NCI-H1092 (cell line): Measurements from ENCODE around the gene SLC35B2.
A peak's percentile ranks its signal among the peaks of the same experiment; 100 is the strongest.

Source experiments
- DNase-seq: peaks from one replicate; lab custom pipeline; 2025; lab: John Stamatoyannopoulos, UW

The SLC35B2 gene

DNA sequence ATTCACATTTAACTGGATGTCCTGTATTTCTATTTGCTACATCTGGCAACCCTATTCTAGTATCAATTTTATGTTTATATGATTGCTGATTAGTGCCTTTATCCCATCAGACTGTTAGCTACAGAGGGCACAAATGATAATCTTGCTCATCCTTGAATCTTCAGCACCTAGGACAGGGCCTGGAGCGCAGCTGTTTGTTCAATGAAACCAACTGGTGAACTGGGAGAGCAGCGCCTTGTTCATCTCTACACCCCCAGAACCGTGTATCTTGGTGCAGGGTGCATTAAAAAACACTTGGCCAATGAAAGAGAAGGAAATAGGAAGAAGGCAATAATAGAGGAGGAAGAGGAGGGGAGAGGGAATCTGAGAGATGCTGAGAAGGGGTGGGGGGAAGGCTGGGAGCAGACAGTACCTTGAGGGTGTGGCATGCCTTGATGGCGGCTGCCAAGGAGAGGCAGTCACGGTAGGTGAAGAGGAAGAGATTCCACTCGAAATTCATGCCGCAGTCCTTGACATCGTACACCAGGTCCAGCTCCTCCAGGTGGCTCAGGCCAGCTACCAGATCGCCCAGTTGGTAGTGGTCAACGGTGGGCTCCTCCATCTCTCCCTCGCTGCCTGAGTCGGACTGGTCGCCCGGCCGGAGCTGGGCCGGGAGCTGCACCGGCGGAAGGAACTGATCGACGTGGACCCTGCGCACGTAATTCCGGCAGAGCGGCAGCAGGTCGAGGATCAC, 28.4 kb upstream of the SLC35B2 start:
- no peak for DNase-seq

DNA sequence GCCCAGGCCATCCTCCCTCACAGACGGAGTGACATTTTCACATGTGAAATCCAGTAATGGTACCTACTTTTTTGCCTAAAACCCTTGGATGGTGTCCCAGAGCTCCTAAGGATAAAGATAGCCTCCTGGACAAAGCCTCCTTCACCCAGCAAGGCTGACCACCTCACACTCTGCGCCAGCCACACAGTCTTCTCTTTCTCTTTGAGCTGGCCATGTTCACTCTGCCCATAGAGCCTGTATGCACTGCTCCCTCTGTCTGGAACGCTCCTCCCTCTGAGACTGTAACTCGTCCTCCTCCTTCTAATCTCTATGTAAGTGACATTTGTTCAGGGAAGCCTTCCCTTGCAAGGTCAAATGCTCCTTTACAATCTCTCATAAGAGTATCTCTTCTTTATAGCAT, 27.5 kb upstream of the SLC35B2 start:
- no peak for DNase-seq

DNA sequence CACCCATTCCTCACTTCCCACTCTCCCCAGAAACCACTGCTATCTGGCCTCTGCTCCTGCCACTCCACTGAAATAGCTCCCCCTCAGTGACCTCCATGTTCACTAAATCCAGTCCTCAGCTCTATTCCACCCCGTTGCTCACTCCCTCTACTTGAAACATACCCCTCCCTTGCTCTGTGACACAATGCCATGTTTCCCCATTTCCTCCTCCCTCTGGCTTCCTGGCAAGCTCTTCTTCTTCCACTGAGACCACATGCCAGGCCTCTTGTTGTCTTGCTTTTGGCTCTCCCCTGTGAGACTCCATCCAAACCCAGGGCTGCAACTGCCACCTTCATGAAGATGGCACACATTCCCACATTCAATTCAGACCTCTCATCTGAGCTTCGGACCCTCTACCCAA, 26.8 kb upstream of the SLC35B2 start:
- no peak for DNase-seq

DNA sequence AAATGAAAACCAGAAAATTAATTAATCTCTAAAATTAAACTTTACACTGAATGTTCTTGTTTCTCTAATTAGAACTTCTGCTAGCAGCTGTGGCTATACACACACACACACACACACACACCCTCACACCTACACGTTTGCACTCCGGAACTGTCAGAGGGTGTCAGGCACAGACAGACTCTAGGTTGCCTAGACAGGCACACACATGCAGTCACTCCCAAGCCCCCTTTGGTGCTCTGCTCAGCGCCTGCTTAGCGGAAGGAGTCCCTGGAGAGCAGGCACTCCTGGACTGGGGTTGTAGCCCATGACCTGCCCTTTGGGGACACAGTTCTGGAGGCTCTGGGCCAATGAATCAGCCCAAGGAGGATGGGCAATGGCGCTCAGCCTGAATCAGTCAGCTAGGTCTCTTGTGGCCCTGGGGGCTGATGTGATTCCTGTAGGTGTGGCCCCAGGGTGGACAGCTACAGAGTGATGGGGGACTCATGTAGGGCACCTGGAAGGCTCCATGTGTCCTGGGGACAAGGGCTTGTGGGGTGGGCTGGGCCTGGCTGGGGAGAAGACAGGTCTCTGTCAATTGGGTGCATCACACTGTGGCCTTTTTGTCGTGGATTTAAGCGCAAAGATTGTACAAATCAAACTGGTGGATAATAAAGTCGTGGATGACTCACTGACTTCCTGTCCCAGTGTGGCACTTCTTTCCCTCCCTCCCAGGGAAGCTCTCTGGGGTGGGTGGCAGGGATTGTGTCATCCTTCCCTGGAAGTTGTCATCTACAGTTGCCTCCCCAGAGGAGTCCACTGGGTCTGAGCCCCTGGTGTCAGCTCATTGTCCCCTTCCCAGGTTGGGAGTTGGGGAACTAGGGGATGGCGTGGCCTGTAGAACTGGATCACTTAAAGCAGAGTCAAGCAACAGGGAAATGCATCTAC, 21.7 kb upstream of the SLC35B2 start:
- DNase-seq, result no peak

DNA sequence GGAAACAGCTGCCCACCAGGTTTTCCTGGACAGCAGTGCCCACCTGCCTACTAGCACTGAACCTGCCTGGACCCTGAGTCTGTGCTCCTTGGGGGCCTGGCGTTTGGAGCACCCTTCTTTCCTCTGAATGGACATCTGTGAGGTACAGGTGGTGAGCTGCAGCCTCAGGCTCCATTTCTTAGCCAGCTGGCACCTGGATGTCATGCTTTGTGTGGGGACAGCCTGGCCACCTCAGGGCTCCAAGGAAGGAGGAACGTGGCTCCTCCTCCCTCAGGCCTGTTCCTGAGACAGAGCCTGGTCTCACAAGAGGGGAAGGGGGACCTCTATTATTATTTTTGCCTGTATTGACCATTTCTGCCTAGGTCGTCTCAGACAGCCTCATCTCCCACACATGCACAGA, 21.0 kb upstream of the SLC35B2 start:
- no peak for DNase-seq

DNA sequence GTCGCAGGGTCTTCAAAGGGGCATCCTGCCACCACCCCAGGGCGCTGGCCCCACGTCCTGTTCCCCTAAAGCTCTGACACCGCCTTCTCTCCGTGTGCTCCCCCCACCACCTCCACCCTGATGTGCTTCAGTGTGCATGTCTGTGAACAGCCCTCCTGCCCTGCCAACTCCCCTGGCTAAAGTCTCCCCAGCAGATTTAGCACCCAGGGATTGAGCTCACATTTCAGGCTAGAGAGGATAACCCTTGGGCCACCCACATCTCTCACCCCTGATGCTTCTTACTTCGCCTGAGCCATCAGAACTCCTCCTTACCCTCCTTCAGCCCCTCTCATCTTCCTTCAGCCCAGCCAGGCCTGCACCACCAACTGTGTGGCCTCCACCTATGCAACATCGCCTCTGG, 20.4 kb upstream of the SLC35B2 start:
- no peak for DNase-seq

DNA sequence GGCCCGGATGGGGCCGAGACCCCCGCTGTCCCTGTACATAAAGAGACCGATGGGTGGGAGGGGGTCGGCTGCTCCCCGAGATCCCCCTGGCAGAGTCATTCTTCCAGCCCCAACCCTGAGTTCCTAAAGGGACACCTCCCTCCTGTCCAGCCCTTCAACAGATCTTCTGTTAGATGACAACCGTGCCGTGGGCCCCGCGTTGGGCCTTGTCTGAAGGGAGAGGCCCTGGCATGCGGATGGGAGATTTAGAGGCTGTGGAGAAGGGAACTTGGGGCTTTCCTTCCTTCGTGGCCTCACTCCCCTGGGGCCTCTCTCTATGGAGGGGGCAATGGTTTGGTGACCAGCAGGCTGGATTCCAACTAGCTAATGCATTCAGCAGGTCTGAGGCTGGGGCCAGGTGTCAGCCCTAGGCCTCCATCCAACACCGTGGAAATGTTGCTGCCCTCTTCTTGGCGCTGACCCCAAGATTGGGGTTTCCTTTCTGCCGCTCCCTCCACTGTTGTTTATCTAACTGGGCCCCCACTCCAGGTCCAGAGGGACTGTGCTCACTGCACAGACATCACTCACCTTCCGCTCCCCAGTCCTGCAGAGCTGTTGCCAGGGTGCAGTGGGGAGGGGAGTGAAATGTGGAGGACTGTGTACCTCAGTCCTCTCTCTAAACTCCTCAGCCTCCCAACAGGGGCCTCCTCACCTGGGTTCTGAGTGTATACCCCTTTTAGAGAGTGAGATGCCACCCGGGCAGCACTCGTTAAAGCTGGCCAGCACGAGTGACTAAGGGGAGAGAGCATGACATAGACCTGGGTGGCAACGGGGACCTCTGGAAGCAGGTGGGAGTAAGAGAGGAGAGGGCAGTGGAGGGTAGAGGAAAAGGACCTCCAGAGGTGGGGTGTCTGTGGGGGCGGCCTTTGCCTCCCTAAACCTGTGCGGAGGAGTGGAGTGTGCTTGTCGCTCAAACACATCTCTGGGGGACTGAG, 19.6 kb upstream of the SLC35B2 start:
- DNase-seq, result no peak

DNA sequence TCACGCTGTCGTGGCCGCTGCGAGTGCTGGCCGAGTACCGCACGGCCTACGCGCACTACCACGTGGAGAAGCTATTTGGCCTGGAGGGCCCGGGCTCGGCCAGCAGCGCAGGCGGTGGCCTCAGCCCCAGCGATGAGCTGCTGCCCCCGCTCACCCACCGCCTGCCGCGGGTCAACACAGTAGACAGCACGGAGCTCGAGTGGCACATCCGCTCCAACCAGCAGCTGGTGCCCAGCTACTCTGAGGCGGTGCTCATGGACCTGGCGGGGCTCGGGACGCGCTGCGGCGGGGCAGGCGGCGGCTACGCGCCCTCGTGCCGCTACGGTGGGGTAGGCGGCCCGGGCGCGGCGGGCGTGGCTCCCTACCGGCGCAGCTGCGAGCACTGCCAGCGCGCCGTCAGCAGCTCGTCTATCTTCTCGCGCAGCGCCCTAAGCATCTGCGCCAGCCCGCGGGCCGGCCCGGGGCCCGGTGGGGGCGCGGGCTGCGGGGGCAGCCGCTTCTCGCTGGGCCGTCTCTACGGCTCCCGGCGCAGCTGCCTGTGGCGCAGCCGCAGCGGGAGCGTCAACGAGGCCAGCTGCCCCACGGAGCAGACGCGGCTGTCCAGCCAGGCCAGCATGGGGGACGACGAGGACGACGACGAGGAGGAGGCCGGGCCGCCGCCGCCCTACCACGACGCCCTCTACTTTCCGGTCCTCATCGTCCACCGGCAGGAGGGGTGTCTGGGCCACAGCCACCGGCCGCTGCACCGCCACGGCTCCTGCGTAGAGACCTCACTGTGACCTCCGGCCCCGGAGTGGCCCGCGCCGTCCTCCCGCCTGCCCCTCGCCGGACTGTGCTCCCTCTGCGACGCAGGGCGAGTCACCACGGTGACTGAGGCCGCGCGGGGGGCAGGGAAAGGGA, 18.7 kb upstream of the SLC35B2 start:
- no peak for DNase-seq

DNA sequence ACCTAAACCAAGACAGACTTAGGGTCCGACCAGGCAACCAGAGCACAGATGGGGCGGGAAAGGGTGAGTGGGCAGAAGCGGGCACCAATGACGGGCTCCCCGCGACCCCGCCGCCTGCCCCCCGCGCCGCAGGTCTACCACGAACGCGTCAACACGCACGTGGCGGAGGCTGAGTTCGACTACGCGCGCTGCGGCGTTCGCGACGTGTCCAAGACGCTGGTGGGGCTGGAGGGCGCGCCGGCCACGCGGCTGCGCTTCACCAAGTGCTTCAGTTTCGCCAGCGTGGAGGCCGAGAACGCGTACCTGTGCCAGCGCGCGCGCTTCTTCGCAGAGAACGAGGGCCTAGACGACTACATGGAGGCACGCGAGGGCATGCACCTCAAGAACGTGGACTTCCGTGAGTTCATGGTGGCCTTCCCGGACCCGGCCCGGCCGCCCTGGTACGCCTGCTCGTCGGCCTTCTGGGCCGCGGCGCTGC, 18.0 kb upstream of the SLC35B2 start:
- DNase-seq, result no peak

DNA sequence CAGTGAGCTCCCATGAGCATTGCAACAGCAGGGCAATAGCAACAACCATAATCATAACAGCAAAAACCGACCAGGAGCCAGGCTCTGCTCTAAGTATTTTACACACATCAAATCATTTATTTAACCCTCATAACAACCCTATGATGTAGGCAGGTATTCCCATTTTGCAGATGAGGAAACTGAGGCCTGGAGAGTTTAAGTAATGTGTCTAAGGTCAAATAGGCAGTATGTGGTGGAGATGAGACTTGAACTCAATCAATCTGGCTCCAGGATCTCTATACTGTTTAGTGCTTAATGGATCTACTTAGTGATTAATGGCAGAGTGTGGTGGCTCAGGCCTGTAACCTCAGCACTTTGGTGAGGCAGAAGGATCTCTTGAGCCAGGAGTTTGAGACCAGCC, 16.3 kb upstream of the SLC35B2 start:
- no peak for DNase-seq

DNA sequence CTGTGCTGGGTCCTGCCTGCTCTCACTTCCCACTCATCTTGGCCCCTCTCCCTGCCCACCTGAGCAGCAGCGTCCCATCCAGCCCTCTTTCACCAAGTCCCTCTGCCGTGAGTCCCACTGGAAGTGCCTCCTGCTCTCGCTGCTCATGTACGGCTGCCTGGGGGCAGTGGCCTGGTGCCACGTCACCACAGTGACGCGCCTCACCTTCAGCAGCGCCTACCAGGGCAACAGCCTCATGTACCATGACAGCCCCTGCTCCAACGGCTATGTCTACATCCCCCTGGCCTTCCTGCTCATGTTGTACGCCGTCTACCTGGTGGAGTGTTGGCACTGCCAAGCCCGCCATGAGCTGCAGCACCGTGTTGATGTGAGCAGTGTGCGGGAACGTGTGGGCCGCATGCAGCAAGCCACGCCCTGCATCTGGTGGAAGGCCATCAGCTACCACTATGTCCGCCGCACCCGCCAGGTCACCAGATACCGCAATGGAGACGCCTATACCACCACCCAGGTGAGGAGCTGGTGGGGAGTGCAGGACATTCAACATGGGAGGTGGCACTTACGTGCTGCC, 15.8 kb upstream of the SLC35B2 start:
- no peak for DNase-seq

DNA sequence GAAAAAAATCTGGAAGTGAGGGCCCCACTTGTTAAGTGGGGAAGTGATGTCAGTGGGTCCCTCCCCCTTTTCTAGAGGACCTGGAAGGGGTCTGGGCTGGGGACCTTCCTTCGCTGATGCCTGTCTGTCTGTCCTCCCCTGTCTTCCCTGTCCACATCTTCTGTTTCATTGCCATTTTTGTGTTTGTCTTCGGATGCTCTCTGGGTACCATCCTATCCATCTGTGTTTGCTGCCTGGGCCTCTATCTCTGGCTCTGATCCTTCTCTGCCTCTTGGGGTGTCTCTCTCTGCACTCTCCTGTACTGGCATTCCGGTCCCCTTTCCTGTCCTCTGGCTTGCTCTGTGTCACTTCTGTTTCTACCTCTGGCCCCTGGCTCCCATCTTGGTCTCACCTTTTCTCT, 15.2 kb upstream of the SLC35B2 start:
- no peak for DNase-seq

DNA sequence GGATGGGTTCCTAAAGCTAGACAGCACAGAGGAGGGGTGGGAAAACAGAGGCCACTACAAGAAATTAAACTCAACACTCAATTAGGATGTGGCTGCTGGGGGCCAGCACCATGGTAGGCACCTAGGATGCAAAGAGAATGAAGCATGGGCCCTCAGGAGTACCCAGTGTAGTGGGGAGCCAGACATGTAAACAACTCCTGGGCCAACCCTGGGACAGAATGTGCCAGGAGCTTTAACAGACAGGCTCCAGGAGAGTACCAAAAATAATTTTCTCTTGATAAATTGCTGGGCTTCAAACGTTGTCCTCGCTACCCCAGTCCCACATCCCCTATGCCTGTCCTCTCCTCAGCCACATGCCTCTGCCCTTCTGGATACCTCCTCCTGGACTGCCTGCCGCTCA, 14.6 kb upstream of the SLC35B2 start:
- no peak for DNase-seq

DNA sequence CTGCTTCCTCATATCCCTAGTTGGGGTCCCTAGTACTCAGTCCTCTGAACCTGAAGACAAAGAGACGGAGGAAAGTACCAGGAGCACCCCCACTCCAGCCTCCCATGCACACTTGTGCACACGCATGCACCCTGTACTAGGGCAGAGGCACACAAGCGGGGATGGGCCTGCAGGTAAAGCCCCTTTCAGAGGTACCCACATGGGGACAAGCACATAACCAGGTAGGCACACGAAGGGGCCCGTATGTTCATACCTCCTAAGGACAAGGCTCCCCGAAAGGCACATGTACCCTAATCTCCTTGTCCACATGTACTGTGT, 14.0 kb upstream of the SLC35B2 start:
- DNase-seq, result no peak

DNA sequence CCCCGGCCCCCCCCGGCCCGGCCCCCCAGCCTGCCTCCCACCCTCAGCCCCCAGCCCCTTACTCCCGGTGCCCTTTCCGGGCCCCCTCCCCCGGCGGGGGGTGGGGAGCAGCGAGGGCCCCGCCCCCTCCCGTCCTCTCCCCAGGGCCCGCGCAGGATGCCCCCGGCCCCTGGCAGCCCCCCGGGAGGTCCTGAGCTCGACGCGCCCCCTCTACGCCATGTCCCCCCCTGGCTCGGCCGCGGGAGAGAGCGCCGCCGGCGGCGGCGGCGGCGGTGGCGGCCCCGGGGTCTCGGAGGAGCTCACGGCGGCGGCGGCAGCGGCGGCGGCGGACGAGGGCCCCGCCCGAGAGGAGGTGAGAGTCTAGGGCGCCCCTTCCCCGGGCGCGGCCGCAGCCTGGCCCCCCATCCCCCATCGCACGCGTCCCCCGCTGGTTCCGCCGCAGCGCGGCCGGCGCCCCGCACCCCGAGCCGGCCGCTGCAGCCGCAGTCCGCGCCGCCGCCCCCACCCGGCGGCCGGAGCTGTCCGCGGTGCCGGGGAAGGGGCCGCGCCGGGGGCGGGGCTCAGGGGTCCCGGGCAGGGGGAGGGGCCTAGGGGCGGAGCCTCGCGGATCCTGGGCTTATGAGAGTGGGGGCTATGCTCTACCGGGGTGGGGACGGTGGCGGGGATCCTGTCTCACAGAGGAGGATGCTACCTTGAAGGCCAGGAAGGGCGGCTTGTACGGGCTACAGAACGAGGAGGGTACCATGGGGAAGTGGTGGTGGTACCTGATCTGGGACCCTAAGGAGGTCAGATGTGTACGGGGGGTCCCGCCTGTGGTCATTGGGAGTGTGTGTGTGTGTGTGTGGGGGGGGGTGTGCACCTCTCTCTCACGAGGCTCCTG, 13.4 kb upstream of the SLC35B2 start:
- peak; percentile 52 for DNase-seq

DNA sequence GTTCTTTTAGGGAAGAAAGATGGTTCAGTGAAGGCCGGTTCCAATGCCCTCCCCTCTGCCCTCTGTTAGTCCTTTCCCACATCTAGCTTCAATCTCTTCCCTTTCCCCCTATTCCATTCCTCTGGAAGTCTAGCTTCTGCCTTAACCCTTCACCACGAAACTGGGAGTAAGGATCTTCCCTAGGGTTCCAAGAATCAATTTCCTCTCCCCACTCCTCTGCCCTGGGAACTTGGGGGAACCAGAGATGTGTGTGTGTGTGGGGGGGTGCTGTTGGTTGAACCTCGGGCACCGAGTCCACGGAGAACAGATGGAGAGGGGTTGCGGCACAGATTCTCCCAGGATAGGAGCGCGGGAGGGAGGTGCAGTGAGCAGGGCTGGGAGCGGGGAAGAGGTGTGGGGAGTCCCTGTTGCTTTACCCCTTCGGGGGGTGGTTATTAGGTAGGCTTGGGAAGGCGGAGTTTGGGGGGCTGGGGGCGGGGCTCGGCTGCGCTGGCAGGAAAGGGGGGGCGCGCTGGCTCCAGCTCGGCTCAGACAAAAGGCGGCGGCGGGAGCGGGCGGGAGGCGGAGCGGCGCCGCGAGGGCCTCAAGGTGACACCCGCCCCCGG, 12.7 kb upstream of the SLC35B2 start, which contains the start of gene TMEM151B:
TSS of gene TMEM151B (plus strand) at position 530 of the 605 bp plus-strand sequence. CDS start 293 bp downstream, outside the sequence.
- DNase-seq, result peak; percentile 11

DNA sequence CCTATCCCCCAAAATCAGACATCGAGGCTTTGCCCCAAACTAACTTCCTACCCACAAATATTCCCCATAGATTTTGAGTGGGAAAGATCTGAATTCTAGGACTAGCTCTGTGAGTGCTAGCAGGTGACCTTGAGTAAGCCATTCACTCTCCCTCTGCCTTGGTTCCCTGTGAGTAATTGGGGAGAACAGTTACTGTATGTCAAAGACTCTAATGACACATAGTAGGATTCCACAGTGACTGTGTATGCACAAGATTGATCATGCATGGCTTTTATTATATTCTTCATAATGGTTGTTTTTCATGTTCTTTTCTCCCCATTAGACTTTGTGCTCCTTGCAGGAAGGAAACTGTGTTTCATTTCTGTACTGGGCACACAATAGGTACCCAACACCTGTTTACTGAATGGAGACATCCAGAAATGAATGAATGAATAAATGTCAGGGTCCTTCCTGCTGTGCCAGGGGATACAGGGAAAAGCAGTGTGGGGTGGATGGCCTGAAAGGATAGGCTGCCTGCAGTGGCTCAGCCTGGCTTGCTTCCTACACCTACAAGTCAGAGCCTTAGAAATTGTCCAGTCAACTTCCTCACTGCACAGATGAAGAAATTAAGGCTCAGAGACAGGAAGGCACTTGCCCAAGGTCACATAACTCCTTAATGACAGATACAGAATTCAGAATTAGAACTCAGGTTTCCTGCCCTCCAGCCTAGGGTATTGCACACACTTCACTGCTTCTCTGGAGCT, 12.0 kb upstream of the SLC35B2 start:
- DNase-seq, result no peak

DNA sequence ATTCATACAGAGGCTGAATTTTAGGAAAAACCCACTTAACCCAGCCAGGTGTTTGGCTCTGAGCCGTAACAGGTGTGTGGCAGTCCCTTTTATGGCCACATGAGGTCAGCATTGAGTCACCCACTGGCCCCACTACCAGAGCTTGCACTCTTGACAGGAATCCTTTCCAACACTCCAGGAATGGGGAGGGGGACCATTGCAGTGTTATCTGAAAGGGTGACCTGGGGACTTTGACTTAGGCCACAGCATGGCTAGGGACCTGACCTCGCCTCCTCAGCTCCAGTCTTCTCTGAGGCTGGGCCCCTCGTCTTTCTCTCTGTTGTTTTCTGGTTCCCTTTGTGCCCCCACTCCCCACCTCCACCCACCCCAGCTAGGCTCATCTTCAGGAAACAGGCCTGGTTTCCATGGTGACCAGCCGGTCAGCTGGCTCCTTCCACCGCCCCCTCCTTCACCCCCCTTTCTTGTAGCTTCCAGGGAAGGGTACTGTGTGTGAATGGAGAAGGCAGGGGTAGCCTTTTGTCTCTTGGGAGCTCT, 10.8 kb upstream of the SLC35B2 start:
- peak; percentile 40 for DNase-seq
